HCT116 (cell line): ENCODE results near the gene CDKL1. TPM values are rescaled to one million over a fixed set of nuclear protein-coding genes. Genes with fewer than 3 reads are reported as not detected.

Experiments used
- ATAC-seq: fragments of 200-7000 bp; cut with Tn5 transposase; 2 replicates; pipeline ENCODE4 v1.9.1; 2020; ENCODE audit warnings: mild to moderate bottlenecking, moderate library complexity
- BruUV-seq: library from RNA; stranded (reverse); fragments of 400-500 nt; replicated peaks from 2 replicates; lab custom pipeline; 2021; lab: Mats Ljungman, UMichigan
- CTCF ChIA-PET: fragments of 300-600 bp; sonication (Branson Sonifier 250); formaldehyde crosslinking; loops from one replicate; lab custom pipeline; 2021; ENCODE audit warnings: antibody characterized with exemption; lab: Charles Lee
- POLR2A ChIA-PET: fragments of 300-600, 350-600 bp; sonication (Branson Sonifier 250); formaldehyde crosslinking; loops from one replicate; lab custom pipeline; 2021; ENCODE audit warnings: antibody characterized with exemption; lab: Charles Lee
- RAD21 ChIA-PET, 2 experiments: fragments of 300-600 bp; sonication (Branson Sonifier 250); formaldehyde crosslinking; loops; one replicate each; lab custom pipeline; 2023; ENCODE audit warnings: low total read pairs in 2 of 2; ENCODE audit not compliant: uncharacterized antibody in 2 of 2, unreplicated experiment in 2 of 2, low non-redundant PET in 1 of 2; lab: Charles Lee
- DNase-seq: peaks from one replicate; pipeline ENCODE4 v3.0.0-alpha.2; 2010; ENCODE audit warnings: low read depth, low spot score
- H2AFZ ChIP-seq: fragments of 200-600 bp; shearing (Covaris generic), sonication (generic); 2 replicates; pipeline ENCODE4 v1.6.1; 2017; ENCODE audit warnings: low read depth, mixed run types, mixed read lengths, antibody characterized with exemption, low read length; ENCODE audit not compliant: poor library complexity, severe bottlenecking
- H3K27ac ChIP-seq: 2 replicates; pipeline ENCODE4 v1.5.1; 2012; ENCODE audit warnings: low read depth, low read length
- H3K27me3 ChIP-seq: fragments of 200-600 bp; sonication (generic); 2 replicates; pipeline ENCODE4 v1.6.1; 2016; ENCODE audit warnings: mixed run types, low read length, mixed read lengths; ENCODE audit not compliant: insufficient read depth
- H3K36me3 ChIP-seq, 2 experiments: fragments of 200-500 bp in 1 of 2; fragments of 200-600 bp in 1 of 2; sonication (Bioruptor generic) in 1 of 2; sonication (generic) in 1 of 2; 2 replicates each; pipeline versions ENCODE4 v1.5.1 to v1.6.1; 2014 to 2016; ENCODE audit warnings: low read length in 2 of 2, inconsistent platforms in 1 of 2, mixed read lengths in 1 of 2, mixed run types in 1 of 2; ENCODE audit not compliant: insufficient read depth in 2 of 2, control insufficient read depth in 1 of 2
- H3K4me1 ChIP-seq, 2 experiments: fragments of 200-600 bp in 1 of 2; sonication (generic) in 1 of 2; 2 replicates each; pipeline versions ENCODE4 v1.5.1 to v1.6.1; 2012 to 2017; ENCODE audit warnings: low read length in 2 of 2, inconsistent platforms in 1 of 2, mild to moderate bottlenecking in 1 of 2, mixed read lengths in 1 of 2, mixed run types in 1 of 2, moderate library complexity in 1 of 2; ENCODE audit not compliant: insufficient read depth in 2 of 2, control insufficient read depth in 1 of 2
- H3K4me2 ChIP-seq: fragments of 200-600 bp; sonication (generic); 2 replicates; pipeline ENCODE4 v1.6.1; 2017; ENCODE audit warnings: mixed run types, low read length, mixed read lengths
- H3K4me3 ChIP-seq, 2 experiments: fragments of 200-600 bp in 1 of 2; sonication (generic) in 1 of 2; replicated peaks in 1 of 2; 2 replicates each; pipeline ENCODE4 v1.5.1; 2011 to 2016; ENCODE audit warnings: low read length in 2 of 2, control low read depth in 1 of 2, low read depth in 1 of 2, mild to moderate bottlenecking in 1 of 2, mixed read lengths in 1 of 2, mixed run types in 1 of 2
- H3K79me2 ChIP-seq: fragments of 200-600 bp; sonication (generic); 2 replicates; pipeline ENCODE4 v1.6.1; 2017; ENCODE audit warnings: mild to moderate bottlenecking, mixed run types, low read length, moderate library complexity, mixed read lengths; ENCODE audit not compliant: insufficient read depth
- H3K9ac ChIP-seq: fragments of 200-600 bp; sonication (generic); 2 replicates; pipeline ENCODE4 v1.6.1; 2016; ENCODE audit warnings: low read length, mixed read lengths
- H3K9me2 ChIP-seq: fragments of 200-600 bp; sonication (generic), shearing (Covaris generic); 2 replicates; pipeline ENCODE4 v1.6.1; 2017; ENCODE audit warnings: mixed run types, mild to moderate bottlenecking, moderate library complexity; ENCODE audit not compliant: insufficient read depth
- H3K9me3 ChIP-seq, 2 experiments: fragments of 200-500 bp in 1 of 2; fragments of 200-600 bp in 1 of 2; sonication (Bioruptor generic) in 1 of 2; sonication (generic) in 1 of 2; 2 replicates each; pipeline ENCODE4 v1.6.1; 2014 to 2017; ENCODE audit warnings: low read length in 2 of 2, mixed read lengths in 2 of 2, inconsistent platforms in 1 of 2, low read depth in 1 of 2, mild to moderate bottlenecking in 1 of 2, mixed run types in 1 of 2, moderate library complexity in 1 of 2; ENCODE audit not compliant: control insufficient read depth in 1 of 2, insufficient read depth in 1 of 2
- H4K20me1 ChIP-seq: fragments of 200-600 bp; sonication (generic), shearing (Covaris generic); 2 replicates; pipeline ENCODE4 v1.6.1; 2017; ENCODE audit warnings: mixed run types, mild to moderate bottlenecking, moderate library complexity; ENCODE audit not compliant: insufficient read depth
- REST ChIP-seq: IDR thresholded peaks from 2 replicates; pipeline ENCODE4 v1.6.1; 2012; ENCODE audit warnings: low read depth
- SP1 ChIP-seq: IDR thresholded peaks from 2 replicates; pipeline ENCODE4 v1.6.1; 2012; ENCODE audit warnings: low read depth
- TCF7L2 ChIP-seq: IDR thresholded peaks from 2 replicates; pipeline ENCODE4 v1.7.0; 2011; ENCODE audit warnings: borderline replicate concordance, inconsistent platforms; ENCODE audit not compliant: insufficient read depth, insufficient read length; ENCODE audit errors: extremely low read depth
- ZNF274 ChIP-seq: fragments of 200-500 bp; sonication (Bioruptor generic); IDR thresholded peaks from 2 replicates; pipeline ENCODE4 v1.6.1; 2014; ENCODE audit warnings: mild to moderate bottlenecking, low read depth, low read length, inconsistent platforms
- intact Hi-C: fragments of 100-400 bp; cut with micrococcal nuclease; formaldehyde crosslinking; loops from 2 replicates; pipeline ENCODE4 v1.10.0; 2022
- total RNA-seq: library from RNA; stranded (reverse); gene quantifications from one replicate; pipeline ENCODE4 v1.2.1, GENCODE V29; 2021; ENCODE audit not compliant: unreplicated experiment
- TF ChIP-seq, protein P1 (sequence below), 3 experiments: fragments of 200-600 bp in 1 of 3; sonication (generic) in 1 of 3; IDR thresholded peaks in 2 of 3; conservative IDR thresholded peaks in 1 of 3; 2 replicates each; pipeline ENCODE4 v1.5.1; 2012 to 2017; ENCODE audit warnings: low read depth in 2 of 3, low read length in 2 of 3, antibody characterized with exemption in 1 of 3, borderline replicate concordance in 1 of 3, control low read depth in 1 of 3, mild to moderate bottlenecking in 1 of 3, mixed read lengths in 1 of 3, mixed run types in 1 of 3, moderate library complexity in 1 of 3; ENCODE audit not compliant: insufficient read depth in 1 of 3

Gene CDKL1
- total RNA-seq, 1 experiment from 2014 or later, result 7.1 TPM

- RAD21 ChIA-PET, result no interaction called here
- Histone ChIP-seq H2AFZ (no peak overlapping the region), H3K79me2 (no peaks in the 10 kb centered on the region), H3K27me3 (no peaks in the 10 kb centered on the region), H3K9me3 (no peaks in the 10 kb centered on the region), H3K9me2 (no peaks in the 10 kb centered on the region), H3K4me1 (peaks cover 0 to 8% of the 10 kb centered on the region in 2 experiments; a peak in 1 of 4 replicates), H3K9ac (no peak overlapping the region), H4K20me1 (no peaks in the 10 kb centered on the region), H3K4me3 (no peak overlapping the region), H3K4me2 (no peak overlapping the region), H3K27ac (no peak overlapping the region), H3K36me3 (no peaks in the 10 kb centered on the region)
- CTCF ChIA-PET, result no interaction called here
- BruUV-seq, result no TSS peak
- TF ChIP-seq ZNF274 (no peak), TCF7L2 (peak; percentile 83)
- DNase-seq (no peak), ATAC-seq (no peak)
- intact Hi-C loops, result no loop called here
- POLR2A ChIA-PET, result no interaction called here
These were observed 8.3 kb downstream of the CDKL1 start for GRCh38 chr14:50388256-50388931.

DNA sequence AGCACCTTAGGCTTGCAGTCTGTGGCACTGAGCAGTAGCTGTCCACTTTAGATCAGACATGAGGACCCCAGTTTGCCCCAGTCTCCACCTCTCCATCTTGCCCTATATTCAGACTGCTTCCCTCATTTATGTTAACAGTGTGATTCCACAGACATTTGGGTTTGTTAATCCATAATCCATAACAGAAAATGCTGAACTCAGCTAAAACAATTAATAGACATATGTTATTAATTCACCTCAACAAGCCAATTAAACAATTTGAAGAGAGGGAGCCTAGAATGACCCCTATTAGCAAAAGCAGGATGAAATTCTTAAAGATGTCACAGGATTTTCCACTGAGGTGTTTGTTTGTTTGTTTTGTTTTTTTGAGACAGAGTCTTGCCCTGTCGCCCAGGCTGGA is 9.1 kb downstream of the CDKL1 start:
- POLR2A ChIA-PET, result no interaction called here
- TF ChIP-seq REST, result no peak
- TF ChIP-seq, protein P1, sequence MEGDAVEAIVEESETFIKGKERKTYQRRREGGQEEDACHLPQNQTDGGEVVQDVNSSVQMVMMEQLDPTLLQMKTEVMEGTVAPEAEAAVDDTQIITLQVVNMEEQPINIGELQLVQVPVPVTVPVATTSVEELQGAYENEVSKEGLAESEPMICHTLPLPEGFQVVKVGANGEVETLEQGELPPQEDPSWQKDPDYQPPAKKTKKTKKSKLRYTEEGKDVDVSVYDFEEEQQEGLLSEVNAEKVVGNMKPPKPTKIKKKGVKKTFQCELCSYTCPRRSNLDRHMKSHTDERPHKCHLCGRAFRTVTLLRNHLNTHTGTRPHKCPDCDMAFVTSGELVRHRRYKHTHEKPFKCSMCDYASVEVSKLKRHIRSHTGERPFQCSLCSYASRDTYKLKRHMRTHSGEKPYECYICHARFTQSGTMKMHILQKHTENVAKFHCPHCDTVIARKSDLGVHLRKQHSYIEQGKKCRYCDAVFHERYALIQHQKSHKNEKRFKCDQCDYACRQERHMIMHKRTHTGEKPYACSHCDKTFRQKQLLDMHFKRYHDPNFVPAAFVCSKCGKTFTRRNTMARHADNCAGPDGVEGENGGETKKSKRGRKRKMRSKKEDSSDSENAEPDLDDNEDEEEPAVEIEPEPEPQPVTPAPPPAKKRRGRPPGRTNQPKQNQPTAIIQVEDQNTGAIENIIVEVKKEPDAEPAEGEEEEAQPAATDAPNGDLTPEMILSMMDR (IDR thresholded peaks at IDR 0.05 in 2 of 3, conservative IDR thresholded peaks at IDR 0.05 in 1 of 3; ENCODE audit: borderline replicate concordance in 1 of 3, insufficient read depth in 1 of 3, low read depth in 2 of 3, low read length in 2 of 3), result no peak
- no peak for TF ChIP-seq SP1
- Histone ChIP-seq H2AFZ (no peak overlapping the region), H4K20me1 (no peaks in the 10 kb centered on the region), H3K9ac (no peak overlapping the region), H3K27me3 (no peaks in the 10 kb centered on the region), H3K4me1 (peaks cover 0 to 8% of the 10 kb centered on the region in 2 experiments; a peak in 1 of 4 replicates), H3K79me2 (no peaks in the 10 kb centered on the region), H3K27ac (no peak overlapping the region), H3K9me3 (no peaks in the 10 kb centered on the region), H3K4me2 (no peak overlapping the region), H3K4me3 (no peak overlapping the region), H3K36me3 (no peaks in the 10 kb centered on the region), H3K9me2 (no peaks in the 10 kb centered on the region)
- RAD21 ChIA-PET, result no interaction called here
- BruUV-seq, result no TSS peak
- no peak for ATAC-seq
- intact Hi-C loops, result no loop called here
- CTCF ChIA-PET, result no interaction called here
- DNase-seq, result no peak
